WERI-Rb-1 (cell line): Measurements from ENCODE around the gene TREH.

Source experiments
- DNase-seq: peaks from one replicate; pipeline ENCODE4 v3.0.0-alpha.2; 2020
- H3K27ac ChIP-seq: fragments of 250-450 bp; sonication (Bioruptor Pico); 2 replicates; pipeline ENCODE4 v1.5.1; 2020; ENCODE audit warnings: mild to moderate bottlenecking, moderate library complexity
- H3K27me3 ChIP-seq: fragments of 250-450 bp; sonication (Bioruptor Pico); 2 replicates; pipeline ENCODE4 v1.5.1; 2021; ENCODE audit warnings: mild to moderate bottlenecking, low read depth, moderate library complexity; ENCODE audit not compliant: insufficient read depth, severe bottlenecking
- H3K36me3 ChIP-seq: fragments of 250-450 bp; sonication (Bioruptor Pico); 2 replicates; pipeline ENCODE4 v1.5.1; 2020; ENCODE audit warnings: mild to moderate bottlenecking, moderate library complexity
- H3K4me3 ChIP-seq: 2 replicates; pipeline ENCODE4 v1.5.1; 2011; ENCODE audit warnings: low read depth, mild to moderate bottlenecking, control low read depth, low read length
- H3K9me3 ChIP-seq: fragments of 250-450 bp; sonication (Bioruptor Pico); 2 replicates; pipeline ENCODE4 v1.5.1; 2021; ENCODE audit warnings: mild to moderate bottlenecking, moderate library complexity; ENCODE audit not compliant: severe bottlenecking
- TF ChIP-seq, protein P1 (sequence below): IDR thresholded peaks from 2 replicates; pipeline ENCODE4 v1.5.1; 2011; ENCODE audit warnings: low read depth, mild to moderate bottlenecking, control low read depth, inconsistent platforms, low read length

TREH gene

DNA sequence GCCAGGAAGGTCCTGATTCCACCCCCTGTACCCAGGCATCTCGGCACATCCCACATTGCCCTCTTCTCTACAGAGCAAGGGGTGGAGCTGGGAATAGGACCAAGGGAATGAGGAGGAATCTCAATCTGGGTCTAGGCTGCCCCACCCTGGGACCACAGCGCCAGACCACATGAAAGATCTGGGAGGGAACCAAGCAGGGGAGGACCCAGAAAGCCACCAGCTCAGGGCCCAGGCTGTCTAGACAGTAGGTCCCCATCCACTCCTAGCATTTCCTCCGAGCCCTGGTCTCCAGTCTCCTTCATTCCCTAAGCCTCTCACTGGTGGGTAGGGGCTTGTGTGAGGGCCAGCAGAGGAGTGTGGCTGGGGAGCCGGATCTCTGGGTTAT, 60.5 kb downstream of the TREH start:
- H3K9me3 ChIP-seq = no peaks in the 10 kb centered on the region
- no peaks in the 10 kb centered on the region for H3K27me3 ChIP-seq
- no peaks in the 10 kb centered on the region for H3K36me3 ChIP-seq
- TF ChIP-seq, protein P1, sequence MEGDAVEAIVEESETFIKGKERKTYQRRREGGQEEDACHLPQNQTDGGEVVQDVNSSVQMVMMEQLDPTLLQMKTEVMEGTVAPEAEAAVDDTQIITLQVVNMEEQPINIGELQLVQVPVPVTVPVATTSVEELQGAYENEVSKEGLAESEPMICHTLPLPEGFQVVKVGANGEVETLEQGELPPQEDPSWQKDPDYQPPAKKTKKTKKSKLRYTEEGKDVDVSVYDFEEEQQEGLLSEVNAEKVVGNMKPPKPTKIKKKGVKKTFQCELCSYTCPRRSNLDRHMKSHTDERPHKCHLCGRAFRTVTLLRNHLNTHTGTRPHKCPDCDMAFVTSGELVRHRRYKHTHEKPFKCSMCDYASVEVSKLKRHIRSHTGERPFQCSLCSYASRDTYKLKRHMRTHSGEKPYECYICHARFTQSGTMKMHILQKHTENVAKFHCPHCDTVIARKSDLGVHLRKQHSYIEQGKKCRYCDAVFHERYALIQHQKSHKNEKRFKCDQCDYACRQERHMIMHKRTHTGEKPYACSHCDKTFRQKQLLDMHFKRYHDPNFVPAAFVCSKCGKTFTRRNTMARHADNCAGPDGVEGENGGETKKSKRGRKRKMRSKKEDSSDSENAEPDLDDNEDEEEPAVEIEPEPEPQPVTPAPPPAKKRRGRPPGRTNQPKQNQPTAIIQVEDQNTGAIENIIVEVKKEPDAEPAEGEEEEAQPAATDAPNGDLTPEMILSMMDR = no peak
- H3K27ac ChIP-seq = no peak overlapping the region
- no peak overlapping the region for H3K4me3 ChIP-seq
- DNase-seq = no peak

DNA sequence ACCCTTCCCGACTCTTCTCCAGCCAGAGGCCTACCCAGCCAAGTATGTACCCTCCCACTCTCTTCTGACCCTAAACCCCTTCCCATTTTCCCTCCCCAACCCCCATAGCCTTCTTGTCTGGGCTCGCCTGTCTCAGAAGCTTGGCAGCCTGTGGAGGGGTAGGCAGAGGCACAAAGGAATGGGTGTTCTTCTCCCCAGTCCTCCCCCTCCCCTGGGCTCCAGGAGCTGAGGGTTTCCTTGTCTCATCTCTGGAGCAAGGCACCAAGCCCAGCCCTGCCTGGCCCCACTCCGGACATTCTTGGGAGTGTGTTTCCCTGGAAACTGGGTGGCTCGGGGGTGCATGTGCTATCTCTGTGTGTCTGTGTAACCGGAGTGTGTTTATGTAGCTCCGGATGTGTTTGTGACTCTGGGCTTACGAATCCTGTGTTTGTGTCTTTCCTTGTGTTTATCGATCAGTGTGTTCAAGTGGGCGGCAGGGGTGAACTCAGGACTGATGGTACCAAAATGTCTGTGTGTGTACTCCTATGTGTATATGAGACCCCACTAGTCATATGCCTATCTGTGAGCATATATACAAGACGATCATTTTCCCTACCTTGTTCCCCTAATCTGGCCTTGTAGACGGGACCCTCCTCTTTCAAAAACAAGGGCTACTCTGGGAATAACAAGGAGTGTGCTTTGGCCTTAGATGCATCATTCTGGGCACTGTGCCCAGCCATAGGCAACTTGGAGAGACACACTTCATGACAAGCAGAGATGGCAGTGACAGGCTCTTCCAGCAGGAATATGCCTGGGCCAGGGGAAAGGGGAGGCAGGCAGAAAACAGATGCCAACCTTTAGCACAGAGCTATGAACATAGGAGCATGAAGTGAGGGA, 61.1 kb downstream of the TREH start:
- TF ChIP-seq, protein P1 = no peak
- H3K27me3 ChIP-seq = no peaks in the 10 kb centered on the region
- no peak overlapping the region for H3K4me3 ChIP-seq
- no peak overlapping the region for H3K27ac ChIP-seq
- H3K9me3 ChIP-seq = no peaks in the 10 kb centered on the region
- no peaks in the 10 kb centered on the region for H3K36me3 ChIP-seq
- no peak for DNase-seq

DNA sequence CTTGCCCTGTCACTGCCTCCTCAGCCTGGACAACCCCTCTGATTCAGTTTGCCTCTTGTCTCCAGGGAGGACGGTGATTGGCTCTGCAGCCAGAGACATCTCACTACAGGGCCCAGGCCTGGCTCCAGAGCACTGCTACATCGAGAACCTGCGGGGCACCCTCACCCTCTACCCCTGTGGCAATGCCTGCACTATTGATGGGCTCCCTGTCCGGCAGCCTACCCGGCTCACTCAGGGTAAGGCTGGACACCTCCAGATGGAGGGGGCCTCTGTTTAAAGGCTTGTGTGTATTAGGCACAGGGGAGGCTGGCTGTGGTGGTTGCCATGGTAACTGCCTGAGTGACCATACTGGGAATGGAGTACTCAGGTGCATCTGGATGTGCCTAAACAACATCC, 63.5 kb downstream of the TREH start:
- Histone ChIP-seq H3K27ac (no peak overlapping the region), H3K9me3 (no peaks in the 10 kb centered on the region), H3K36me3 (no peaks in the 10 kb centered on the region), H3K4me3 (no peak overlapping the region), H3K27me3 (no peaks in the 10 kb centered on the region)
- no peak for DNase-seq
- TF ChIP-seq, protein P1 = no peak

GRCh38 chr11:118615282-118615975, 64.0 kb downstream of the TREH start:
- no peak for DNase-seq
- H3K27ac ChIP-seq = no peak overlapping the region
- TF ChIP-seq, protein P1 = no peak

DNA sequence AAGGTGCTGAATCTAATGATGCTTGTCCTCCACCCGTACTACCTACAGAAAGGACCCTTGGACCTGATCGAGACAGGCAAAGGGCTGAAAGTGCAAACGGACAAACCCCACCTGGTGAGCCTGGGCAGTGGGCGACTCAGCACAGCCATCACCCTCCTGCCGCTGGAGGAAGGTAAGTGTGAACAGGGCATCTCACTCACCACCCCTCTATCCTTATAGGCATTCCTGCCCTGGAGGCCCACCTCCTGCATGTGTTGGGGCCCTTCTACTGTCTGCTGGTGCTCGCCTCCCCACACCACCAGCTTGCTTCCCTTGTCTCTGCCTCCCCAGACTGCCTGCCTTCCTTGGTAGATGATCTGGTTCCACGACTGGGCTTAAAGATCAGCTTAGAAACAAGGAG, 64.9 kb downstream of the TREH start:
- H3K36me3 ChIP-seq = no peaks in the 10 kb centered on the region
- H3K4me3 ChIP-seq = no peak overlapping the region
- no peaks in the 10 kb centered on the region for H3K27me3 ChIP-seq
- no peak for DNase-seq
- TF ChIP-seq, protein P1 = no peak
- H3K27ac ChIP-seq = no peak overlapping the region
- no peaks in the 10 kb centered on the region for H3K9me3 ChIP-seq

More at GRCh38 chr11:118615282-118615975, 64.0 kb downstream of the TREH start:
- Histone ChIP-seq H3K27me3 (no peaks in the 10 kb centered on the region), H3K36me3 (no peaks in the 10 kb centered on the region), H3K4me3 (no peak overlapping the region), H3K9me3 (no peaks in the 10 kb centered on the region)
